GM18508 (cell line): Measurements from ENCODE around the gene PCDH20.
"Not testable (repeated sequence)": the region's sequence is repeated elsewhere in the genome, so short reads cannot be mapped to it uniquely, and the experiment has no call there.

ENCODE experiments used
- ATAC-seq: cut with Tn5 transposase; IDR thresholded peaks from one replicate; pipeline ENCODE4 v1.9.1; 2021; ENCODE audit warnings: moderate number of reproducible peaks; ENCODE audit not compliant: insufficient read depth, unreplicated experiment

Gene PCDH20, protein sequence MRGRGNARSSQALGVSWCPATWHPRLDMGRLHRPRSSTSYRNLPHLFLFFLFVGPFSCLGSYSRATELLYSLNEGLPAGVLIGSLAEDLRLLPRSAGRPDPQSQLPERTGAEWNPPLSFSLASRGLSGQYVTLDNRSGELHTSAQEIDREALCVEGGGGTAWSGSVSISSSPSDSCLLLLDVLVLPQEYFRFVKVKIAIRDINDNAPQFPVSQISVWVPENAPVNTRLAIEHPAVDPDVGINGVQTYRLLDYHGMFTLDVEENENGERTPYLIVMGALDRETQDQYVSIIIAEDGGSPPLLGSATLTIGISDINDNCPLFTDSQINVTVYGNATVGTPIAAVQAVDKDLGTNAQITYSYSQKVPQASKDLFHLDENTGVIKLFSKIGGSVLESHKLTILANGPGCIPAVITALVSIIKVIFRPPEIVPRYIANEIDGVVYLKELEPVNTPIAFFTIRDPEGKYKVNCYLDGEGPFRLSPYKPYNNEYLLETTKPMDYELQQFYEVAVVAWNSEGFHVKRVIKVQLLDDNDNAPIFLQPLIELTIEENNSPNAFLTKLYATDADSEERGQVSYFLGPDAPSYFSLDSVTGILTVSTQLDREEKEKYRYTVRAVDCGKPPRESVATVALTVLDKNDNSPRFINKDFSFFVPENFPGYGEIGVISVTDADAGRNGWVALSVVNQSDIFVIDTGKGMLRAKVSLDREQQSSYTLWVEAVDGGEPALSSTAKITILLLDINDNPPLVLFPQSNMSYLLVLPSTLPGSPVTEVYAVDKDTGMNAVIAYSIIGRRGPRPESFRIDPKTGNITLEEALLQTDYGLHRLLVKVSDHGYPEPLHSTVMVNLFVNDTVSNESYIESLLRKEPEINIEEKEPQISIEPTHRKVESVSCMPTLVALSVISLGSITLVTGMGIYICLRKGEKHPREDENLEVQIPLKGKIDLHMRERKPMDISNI

DNA sequence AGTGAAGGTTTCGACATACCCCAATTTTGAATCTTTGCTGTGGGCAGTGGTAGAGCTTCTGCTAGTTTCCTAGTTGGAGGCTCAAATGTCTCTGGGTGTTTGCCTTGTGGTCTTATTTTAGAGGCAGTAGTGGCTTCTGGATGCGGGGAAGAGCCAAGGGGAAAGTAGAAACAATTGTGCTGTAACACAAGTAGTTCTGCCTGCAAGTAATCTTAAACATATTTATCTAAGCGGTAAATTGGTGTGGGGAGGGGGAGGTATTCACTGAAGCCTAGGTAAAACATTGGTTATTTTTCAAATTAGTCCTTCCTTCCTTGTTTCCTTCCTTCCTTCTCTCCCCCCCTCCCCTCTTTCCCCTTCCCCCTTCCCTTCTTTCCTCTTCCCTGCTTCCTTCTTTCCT, at the start of gene PCDH20:
Gene PCDH20, minus strand, starts transcription at position 101 of the 400 bp plus-strand sequence. CDS start 691 bp downstream, outside the sequence.
- no peak for ATAC-seq

DNA sequence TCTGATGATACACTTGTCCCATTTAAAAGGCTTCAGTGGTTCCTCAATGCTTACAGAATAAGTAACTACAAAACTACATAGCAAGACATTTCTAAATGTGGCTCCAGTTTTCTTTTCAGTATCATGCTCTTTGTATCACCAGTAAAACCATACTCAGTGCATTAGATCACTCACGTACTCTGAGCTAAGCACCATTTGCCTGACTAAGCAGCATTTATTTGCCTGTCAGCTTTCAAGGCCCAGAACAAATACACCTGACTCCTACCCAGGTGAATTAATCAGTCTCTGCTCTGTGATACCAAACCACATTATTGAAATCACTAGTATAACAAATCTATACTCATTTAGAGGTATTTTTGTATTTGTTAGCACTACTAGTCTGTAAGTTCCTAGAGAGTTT, 47.4 kb upstream of the PCDH20 start:
- no peak for ATAC-seq

DNA sequence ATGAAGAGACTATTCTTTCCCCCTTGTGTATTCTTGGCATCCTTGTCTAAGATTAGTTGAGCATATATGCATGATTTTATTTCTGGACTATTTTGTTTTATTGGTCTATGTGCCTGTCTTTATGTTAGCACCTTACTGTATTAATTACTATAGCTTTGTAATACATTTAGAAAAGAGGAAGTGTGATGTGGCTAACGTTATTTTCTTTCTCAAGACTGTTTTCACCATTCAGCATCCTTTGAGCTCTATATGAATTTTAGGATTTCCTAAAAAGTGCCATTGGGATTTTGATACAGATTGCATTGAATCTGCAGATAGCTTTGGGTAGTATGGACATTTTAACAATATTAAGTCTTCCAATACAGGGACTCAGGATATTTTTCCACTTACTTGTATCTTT, 37.5 kb upstream of the PCDH20 start:
- no peak for ATAC-seq

- ATAC-seq: no peak
Observed at GRCh38 chr13:61432029-61432428, 16.4 kb upstream of the PCDH20 start.

DNA sequence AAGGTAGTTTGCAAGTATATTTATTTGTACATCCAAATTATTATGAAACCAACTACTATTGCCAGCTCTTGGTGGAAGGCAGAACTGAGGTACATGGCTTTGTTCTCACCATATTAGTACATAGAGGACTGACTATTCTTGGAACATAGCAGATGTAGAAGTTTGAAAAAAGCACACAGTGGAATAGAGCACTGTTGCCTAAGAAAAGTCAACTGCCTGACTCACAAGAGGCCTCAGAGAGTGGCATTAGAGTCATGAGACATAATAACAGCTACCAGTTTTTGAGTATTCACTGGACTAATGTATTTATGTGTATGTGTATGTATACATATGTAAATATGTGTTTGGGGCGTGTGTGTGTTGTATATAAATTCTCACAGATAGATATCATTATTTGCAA, 8.3 kb upstream of the PCDH20 start:
- ATAC-seq: no peak

- ATAC-seq: no peak
Observed at GRCh38 chr13:61417086-61417570, 1.5 kb upstream of the PCDH20 start.

GRCh38 chr13:61415058-61415721, 459 bp downstream of the PCDH20 start:
- no peak for ATAC-seq

- no peak for ATAC-seq
Observed at GRCh38 chr13:61414686-61415057, 977 bp downstream of the PCDH20 start.

DNA sequence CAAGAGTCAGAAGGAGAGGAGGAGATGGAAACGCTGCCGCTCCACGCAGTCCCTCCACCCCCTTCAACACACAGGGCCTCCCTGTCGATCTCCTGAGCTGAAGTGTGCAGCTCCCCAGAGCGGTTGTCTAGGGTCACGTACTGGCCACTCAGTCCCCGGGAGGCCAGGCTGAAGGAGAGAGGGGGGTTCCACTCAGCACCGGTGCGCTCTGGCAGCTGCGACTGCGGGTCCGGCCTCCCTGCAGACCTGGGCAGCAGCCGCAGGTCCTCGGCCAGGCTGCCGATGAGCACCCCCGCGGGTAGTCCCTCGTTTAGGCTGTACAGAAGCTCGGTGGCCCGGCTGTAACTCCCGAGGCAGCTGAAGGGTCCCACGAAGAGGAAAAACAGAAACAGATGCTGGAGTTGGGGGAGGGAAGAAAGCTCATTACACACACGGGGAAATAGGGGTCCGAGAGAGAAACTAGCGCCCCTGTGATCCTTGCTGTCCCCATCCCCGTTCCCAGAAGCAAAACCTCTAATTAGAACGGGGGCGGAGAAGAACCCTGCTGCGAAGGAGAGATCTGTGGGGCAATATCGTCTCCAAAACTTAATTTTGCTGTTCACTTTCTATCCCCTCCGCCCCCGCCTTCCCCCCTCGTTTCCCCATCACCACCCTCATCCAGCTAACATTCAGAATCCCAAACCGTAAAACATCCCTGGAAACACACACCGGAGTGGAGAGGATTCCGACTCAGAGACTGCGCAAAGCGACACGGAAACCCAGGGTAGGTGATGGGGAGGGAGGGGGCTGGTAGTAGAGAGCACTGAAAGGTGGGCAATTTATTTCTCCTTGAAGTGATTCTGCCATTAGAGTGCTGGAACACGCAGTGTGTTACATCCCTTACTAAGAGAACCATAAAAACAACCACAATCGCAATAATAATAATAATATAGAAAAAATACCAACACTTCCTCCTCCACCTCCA, 1.8 kb downstream of the PCDH20 start:
- no peak for ATAC-seq

DNA sequence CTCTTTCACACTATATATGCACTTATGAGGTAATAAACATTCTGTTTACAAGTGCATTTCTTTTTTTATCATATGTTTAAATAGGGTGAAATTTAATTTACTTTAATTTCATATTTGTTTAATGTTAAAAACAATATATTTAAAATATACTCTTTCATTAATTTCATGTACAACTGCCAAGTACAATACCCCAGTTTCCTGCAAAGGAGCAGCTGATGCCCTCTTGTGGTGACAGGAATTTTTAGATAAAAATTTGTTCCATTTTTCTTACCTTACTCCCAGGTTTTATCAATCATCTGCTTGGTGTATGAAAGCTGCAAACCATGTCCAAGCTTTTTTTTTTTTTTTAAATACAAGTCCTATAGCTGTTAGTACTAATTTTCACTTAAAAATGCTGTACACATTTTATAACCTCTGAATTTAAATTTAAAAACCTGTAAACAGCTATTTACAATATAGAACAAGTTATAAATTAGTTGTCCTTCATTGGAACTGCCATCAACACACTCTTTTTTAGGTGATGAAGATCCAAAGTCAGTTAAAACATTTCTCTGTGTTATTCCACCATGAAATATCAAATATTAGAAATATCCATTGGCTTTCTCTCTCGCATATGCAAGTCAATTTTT, 4.9 kb downstream of the PCDH20 start:
- ATAC-seq: no peak

GRCh38 chr13:61410266-61410665, 5.4 kb downstream of the PCDH20 start:
- ATAC-seq: no peak

DNA sequence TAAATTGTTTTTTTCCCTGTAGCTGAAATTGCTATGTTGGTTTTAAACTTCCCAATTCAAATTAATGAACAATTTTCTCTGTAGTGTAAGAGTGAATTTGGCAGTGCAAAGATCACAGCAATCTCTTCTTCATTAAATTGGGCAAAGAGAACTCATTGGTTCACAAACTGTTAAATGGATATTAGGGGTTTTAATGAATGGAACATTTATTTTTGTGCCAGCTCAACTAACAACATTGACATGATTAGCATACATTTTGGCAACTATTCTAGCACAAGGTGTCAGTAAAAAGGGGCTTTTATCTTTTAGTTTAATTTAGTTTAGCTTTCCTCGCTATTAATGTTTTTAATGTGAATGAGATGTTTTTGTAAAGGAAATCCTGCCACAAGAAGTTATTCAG, 7.1 kb downstream of the PCDH20 start:
- ATAC-seq: no peak

- no peak for ATAC-seq
Observed at GRCh38 chr13:61406275-61406674, 9.4 kb downstream of the PCDH20 start.

- no peak for ATAC-seq
Observed at GRCh38 chr13:61396121-61396520, 19.5 kb downstream of the PCDH20 start.

GRCh38 chr13:61391426-61391825, 24.2 kb downstream of the PCDH20 start:
- ATAC-seq: no peak

- no peak for ATAC-seq
Observed at GRCh38 chr13:61387694-61388093, 28.0 kb downstream of the PCDH20 start.

DNA sequence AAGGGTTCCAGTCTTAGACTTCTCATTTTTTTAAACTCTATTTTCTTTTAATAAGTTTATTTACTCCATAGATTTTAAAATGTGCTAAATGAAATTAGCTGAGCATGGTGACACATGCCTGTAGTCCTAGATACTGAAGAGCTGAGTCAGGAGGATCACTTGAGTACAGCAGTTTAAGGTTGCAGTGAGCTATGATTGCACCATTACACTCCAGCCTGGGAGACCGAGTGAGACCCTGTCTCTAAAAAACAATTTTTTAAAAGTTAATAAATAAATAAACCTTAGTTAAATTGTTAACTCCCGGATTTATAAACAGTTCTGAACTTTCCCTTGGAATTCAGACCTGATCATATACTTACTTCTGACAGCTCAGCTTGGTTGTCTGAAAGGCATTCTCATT, 32.5 kb downstream of the PCDH20 start:
- no peak for ATAC-seq

- ATAC-seq: no peak
Observed at GRCh38 chr13:61370520-61370919, 45.1 kb downstream of the PCDH20 start.

- not testable (repeated sequence) for ATAC-seq
Observed at GRCh38 chr13:61364690-61365089, 51.0 kb downstream of the PCDH20 start.
